Mononuclear cell (primary cell): ENCODE data around the gene ATP1B1. TPM values are rescaled to one million over a fixed set of nuclear protein-coding genes. Genes with fewer than 3 reads are reported as not detected.

Experiments
- H3K27me3 ChIP-seq: 2 replicates; pipeline ENCODE4 v1.6.0; 2011; ENCODE audit warnings: low read length, control low read depth; ENCODE audit not compliant: insufficient read depth
- H3K4me1 ChIP-seq: 2 replicates; pipeline ENCODE4 v1.5.1; 2011; ENCODE audit warnings: mild to moderate bottlenecking, low read length, control low read depth; ENCODE audit not compliant: insufficient read depth
- H3K4me3 ChIP-seq: 2 replicates; pipeline ENCODE4 v1.5.1; 2011; ENCODE audit warnings: mild to moderate bottlenecking, low read length, moderate library complexity
- H3K9me3 ChIP-seq: 2 replicates; pipeline ENCODE4 v1.5.1; 2011; ENCODE audit warnings: low read depth, mild to moderate bottlenecking, control low read depth, low read length
- total RNA-seq: library from RNA; depleted of rRNA; stranded (reverse); fragments of >200 nt; gene quantifications from one replicate; pipeline ENCODE4 v1.2.3, GENCODE V29; 2012

The ATP1B1 gene
- total RNA-seq, 1 donor: 4.7 TPM

- Histone ChIP-seq H3K27me3 (no peaks in the 10 kb centered on the region), H3K4me3 (no peak overlapping the region), H3K4me1 (no peaks in the 10 kb centered on the region), H3K9me3 (no peaks in the 10 kb centered on the region)
Measured at GRCh38 chr1:169087876-169088275, 18.6 kb upstream of the ATP1B1 start.

- no peaks in the 10 kb centered on the region for H3K4me1 ChIP-seq
- no peaks in the 10 kb centered on the region for H3K27me3 ChIP-seq
- H3K9me3 ChIP-seq: no peaks in the 10 kb centered on the region
- no peak overlapping the region for H3K4me3 ChIP-seq
Measured at GRCh38 chr1:169089776-169090175, 16.7 kb upstream of the ATP1B1 start.

GRCh38 chr1:169090308-169090899, 16.1 kb upstream of the ATP1B1 start:
- H3K27me3 ChIP-seq: no peaks in the 10 kb centered on the region
- no peaks in the 10 kb centered on the region for H3K4me1 ChIP-seq
- no peak overlapping the region for H3K4me3 ChIP-seq
- H3K9me3 ChIP-seq: no peaks in the 10 kb centered on the region

- no peaks in the 10 kb centered on the region for H3K27me3 ChIP-seq
- no peaks in the 10 kb centered on the region for H3K9me3 ChIP-seq
- no peaks in the 10 kb centered on the region for H3K4me1 ChIP-seq
- no peak overlapping the region for H3K4me3 ChIP-seq
Measured at GRCh38 chr1:169090900-169091311, 15.6 kb upstream of the ATP1B1 start.

GRCh38 chr1:169091480-169091941, 15.0 kb upstream of the ATP1B1 start:
- no peaks in the 10 kb centered on the region for H3K27me3 ChIP-seq
- no peak overlapping the region for H3K4me3 ChIP-seq
- no peaks in the 10 kb centered on the region for H3K9me3 ChIP-seq
- H3K4me1 ChIP-seq: no peaks in the 10 kb centered on the region

GRCh38 chr1:169092399-169092798, 14.1 kb upstream of the ATP1B1 start:
- Histone ChIP-seq H3K27me3 (no peaks in the 10 kb centered on the region), H3K4me3 (no peak overlapping the region), H3K4me1 (no peaks in the 10 kb centered on the region), H3K9me3 (no peaks in the 10 kb centered on the region)

- Histone ChIP-seq H3K4me1 (peaks cover 7% of the 10 kb centered on the region), H3K9me3 (no peaks in the 10 kb centered on the region), H3K4me3 (no peak overlapping the region), H3K27me3 (no peaks in the 10 kb centered on the region)
Measured at GRCh38 chr1:169094897-169095569, 11.5 kb upstream of the ATP1B1 start.

- no peak overlapping the region for H3K4me3 ChIP-seq
- no peaks in the 10 kb centered on the region for H3K27me3 ChIP-seq
- H3K4me1 ChIP-seq: peaks cover 7% of the 10 kb centered on the region
- H3K9me3 ChIP-seq: no peaks in the 10 kb centered on the region
Measured at GRCh38 chr1:169098380-169098779, 8.1 kb upstream of the ATP1B1 start.

- Histone ChIP-seq H3K4me1 (peaks cover 7% of the 10 kb centered on the region), H3K27me3 (peaks cover 8% of the 10 kb centered on the region), H3K9me3 (no peaks in the 10 kb centered on the region), H3K4me3 (no peak overlapping the region)
Measured at GRCh38 chr1:169099561-169099960, 6.9 kb upstream of the ATP1B1 start.

GRCh38 chr1:169100208-169100607, 6.3 kb upstream of the ATP1B1 start:
- H3K4me3 ChIP-seq: no peak overlapping the region
- H3K4me1 ChIP-seq: peaks cover 8% of the 10 kb centered on the region
- peaks cover 15% of the 10 kb centered on the region for H3K27me3 ChIP-seq
- no peaks in the 10 kb centered on the region for H3K9me3 ChIP-seq

GRCh38 chr1:169100651-169101088, 5.8 kb upstream of the ATP1B1 start:
- Histone ChIP-seq H3K4me1 (peaks cover 13% of the 10 kb centered on the region), H3K4me3 (no peak overlapping the region), H3K27me3 (peaks cover 18% of the 10 kb centered on the region), H3K9me3 (no peaks in the 10 kb centered on the region)

GRCh38 chr1:169102567-169102966, 3.9 kb upstream of the ATP1B1 start:
- Histone ChIP-seq H3K4me1 (peaks cover 24% of the 10 kb centered on the region), H3K27me3 (peaks cover 27% of the 10 kb centered on the region), H3K4me3 (no peak overlapping the region), H3K9me3 (no peaks in the 10 kb centered on the region)

GRCh38 chr1:169103002-169103401, 3.5 kb upstream of the ATP1B1 start:
- peaks cover 28% of the 10 kb centered on the region for H3K4me1 ChIP-seq

GRCh38 chr1:169103480-169103893, 3.0 kb upstream of the ATP1B1 start:
- no peaks in the 10 kb centered on the region for H3K9me3 ChIP-seq
- H3K4me3 ChIP-seq: no peak overlapping the region
- peaks cover 27% of the 10 kb centered on the region for H3K4me1 ChIP-seq
- peaks cover 35% of the 10 kb centered on the region for H3K27me3 ChIP-seq

More at GRCh38 chr1:169103002-169103401, 3.5 kb upstream of the ATP1B1 start:
- no peaks in the 10 kb centered on the region for H3K9me3 ChIP-seq
- H3K4me3 ChIP-seq: no peak overlapping the region
- H3K27me3 ChIP-seq: peaks cover 31% of the 10 kb centered on the region

- Histone ChIP-seq H3K4me3 (no peak overlapping the region), H3K4me1 (peaks cover 40% of the 10 kb centered on the region), H3K9me3 (no peaks in the 10 kb centered on the region), H3K27me3 (peaks cover 35% of the 10 kb centered on the region)
Measured at GRCh38 chr1:169105087-169105433, 1.4 kb upstream of the ATP1B1 start.
